ENCODE data around the gene MLF2.

MLF2 gene

GRCh38 chr12:6754411-6754810, 1.5 kb upstream of the MLF2 start:
- ChIA-PET CTCF (interaction anchor here (0.7 to 10.1 kb wide), 38 partner anchors 8 to 203 kb away, joined by 3 to 304 read pairs (median 8); partner anchors contain the start of genes CD4, CDCA3, COPS7A and GNB3), POLR2A (interaction anchor here (0.6 to 3.3 kb wide), 6 partner anchors 9 to 98 kb away, joined by 3 to 78 read pairs (median 7); partner anchors contain the start of genes CDCA3, PTMS, USP5 and ZNF384)
- TF ChIP-seq CTCF (IDR thresholded peaks at IDR 0.05; ENCODE audit: insufficient read depth, low read length, missing control alignments) = no peak
- no peak for DNase-seq (ENCODE audit: low read depth, low spot score)
- H3K4me3 ChIP-seq (ENCODE audit: low read depth, low read length) = no peak overlapping the region

GRCh38 chr12:6753772-6754356, 923 bp upstream of the MLF2 start:
- H3K4me3 ChIP-seq (ENCODE audit: low read depth, low read length) = peak overlapping the region; percentile 15
- DNase-seq (ENCODE audit: low read depth, low spot score) = no peak
- ChIA-PET POLR2A (interaction anchor here (0.8 to 3.3 kb wide), 16 partner anchors 10 to 220 kb away, joined by 3 to 78 read pairs (median 6); partner anchors contain the start of genes CDCA3, COPS7A, GAPDH and GPR162), CTCF (interaction anchor here (0.7 to 10.1 kb wide), 41 partner anchors 8 to 202 kb away, joined by 3 to 304 read pairs (median 8); partner anchors contain the start of genes CD4, CDCA3, COPS7A and GNB3)
- no peak for TF ChIP-seq CTCF (IDR thresholded peaks at IDR 0.05; ENCODE audit: insufficient read depth, low read length, missing control alignments)

- POLR2A ChIA-PET = interaction anchor here (0.6 to 3.3 kb wide), 21 partner anchors 9 to 200 kb away, joined by 3 to 78 read pairs (median 6); partner anchors contain the start of genes CDCA3, COPS7A, GPR162 and LAG3
- peak; percentile 65 for TF ChIP-seq CTCF (IDR thresholded peaks at IDR 0.05; ENCODE audit: insufficient read depth, low read length, missing control alignments)
- no peak for DNase-seq (ENCODE audit: low read depth, low spot score)
- H3K4me3 ChIP-seq (ENCODE audit: low read depth, low read length) = peak overlapping the region; percentile 93
- CTCF ChIA-PET = interaction anchor here (0.6 to 10.1 kb wide), 34 partner anchors 9 to 155 kb away, joined by 3 to 304 read pairs (median 12); partner anchors contain the start of genes CD4, CDCA3, COPS7A and GNB3
Observed at GRCh38 chr12:6752167-6752920, 597 bp downstream of the MLF2 start.

GRCh38 chr12:6751767-6752166, 1.2 kb downstream of the MLF2 start:
- DNase-seq (ENCODE audit: low read depth, low spot score) = no peak
- no peak for TF ChIP-seq CTCF (IDR thresholded peaks at IDR 0.05; ENCODE audit: insufficient read depth, low read length, missing control alignments)
- ChIA-PET POLR2A (interaction anchor here (0.6 to 3.3 kb wide), 9 partner anchors 9 to 116 kb away, joined by 3 to 78 read pairs (median 12); partner anchors contain the start of genes CDCA3, COPS7A, P3H3 and PTMS), CTCF (interaction anchor here (1.9 to 10.1 kb wide), 14 partner anchors 8 to 134 kb away, joined by 6 to 304 read pairs (median 27); partner anchors contain the start of genes COPS7A, GPR162, LAG3 and P3H3)
- peak overlapping the region; percentile 93 for H3K4me3 ChIP-seq (ENCODE audit: low read depth, low read length)

- DNase-seq (ENCODE audit: low read depth, low spot score) = no peak
- ChIA-PET POLR2A (no interaction called here), CTCF (interaction anchor here (1.0 to 10.1 kb wide), 2 partner anchors 13 to 18 kb away, joined by 4 to 222 read pairs; partner anchors contain the start of genes LAG3 and PTMS)
- H3K4me3 ChIP-seq (ENCODE audit: low read depth, low read length) = no peak overlapping the region
- no peak for TF ChIP-seq CTCF (IDR thresholded peaks at IDR 0.05; ENCODE audit: insufficient read depth, low read length, missing control alignments)
Observed at GRCh38 chr12:6750506-6750905, 2.4 kb downstream of the MLF2 start.
